Gastrocnemius medialis (tissue), 4 donors: ENCODE data around the gene ASCC1. TPM values are rescaled to one million over a fixed set of nuclear protein-coding genes. Genes with fewer than 3 reads are reported as not detected.

ENCODE experiments used
- ATAC-seq, 2 donors: fragments of 150-250 bp; one replicate each; pipeline ENCODE4 v1.9.1; 2016
- DNase-seq, 2 donors: peaks; one replicate each; pipeline ENCODE4 v3.0.0-alpha.2; 2019
- H3K27ac ChIP-seq, 4 donors: fragments of 200-600 bp; sonication (generic); 1 replicate in 1 of 4; 2 replicates in 3 of 4; pipeline ENCODE4 v1.5.1; 2016 to 2018; ENCODE audit warnings: mild to moderate bottlenecking in 2 of 4, moderate library complexity in 1 of 4
- H3K27me3 ChIP-seq, 3 donors: fragments of 200-600 bp; sonication (generic) in 2 of 3; 1 replicate in 1 of 3; 2 replicates in 2 of 3; pipeline versions ENCODE4 v1.5.1 to v1.6.0; 2016 to 2019; ENCODE audit warnings: mild to moderate bottlenecking in 1 of 3, moderate library complexity in 1 of 3
- H3K36me3 ChIP-seq, 2 donors: fragments of 200-600 bp; sonication (generic) in 1 of 2; one replicate each; pipeline ENCODE4 v1.5.1; 2017 to 2018
- H3K4me1 ChIP-seq, 2 donors: fragments of 200-600 bp; sonication (generic) in 1 of 2; one replicate each; pipeline ENCODE4 v1.5.1; 2016 to 2017; ENCODE audit warnings: mild to moderate bottlenecking in 2 of 2
- H3K4me3 ChIP-seq, 4 donors: fragments of 200-600 bp; sonication (generic) in 3 of 4; 1 replicate in 1 of 4; 2 replicates in 3 of 4; pipeline ENCODE4 v1.5.1; 2016 to 2019; ENCODE audit warnings: mild to moderate bottlenecking in 2 of 4
- H3K9me3 ChIP-seq, 3 donors: fragments of 200-600 bp; sonication (generic) in 2 of 3; 1 replicate in 1 of 3; 2 replicates in 2 of 3; pipeline ENCODE4 v1.5.1; 2016 to 2019
- CTCF ChIP-seq, 5 experiments: fragments of 450-650 bp in 3 of 5; fragments of 200-600 bp in 2 of 5; sonication (generic) in 2 of 5; IDR thresholded peaks in 4 of 5; conservative IDR thresholded peaks in 1 of 5; 1 replicate in 4 of 5; 2 replicates in 1 of 5; pipeline ENCODE4 v1.5.1; 2016 to 2019; ENCODE audit warnings: antibody characterized with exemption in 5 of 5, mild to moderate bottlenecking in 3 of 5, moderate library complexity in 3 of 5
- POLR2A ChIP-seq, 2 donors: fragments of 450-650 bp; IDR thresholded peaks; one replicate each; pipeline ENCODE4 v1.6.1; 2017; ENCODE audit warnings: antibody characterized with exemption in 2 of 2, mild to moderate bottlenecking in 2 of 2, moderate library complexity in 2 of 2
- in situ Hi-C, 4 donors: fragments of 200-750 bp; cut with MboI; loops; one replicate each; pipeline versions ENCODE4 v1.15.0 to v1.8.0; 2017; ENCODE audit warnings: low sequenced_read_pairs in 4 of 4
- intact Hi-C: fragments of 100-400 bp; cut with DNase I; formaldehyde crosslinking; loops from one replicate; pipeline ENCODE4 v1.15.1; 2023; ENCODE audit warnings: low total_unique reads
- total RNA-seq, 4 donors: library from RNA; depleted of rRNA; stranded (reverse); fragments of >200 nt; gene quantifications; one replicate each; pipeline versions ENCODE4 v1.1.0 to v1.2.3, GENCODE V29; 2016

ASCC1 gene
- 10 to 100 TPM; 26.1 to 31.1 (median 29.6) TPM for total RNA-seq

GRCh38 chr10:72215611-72216549 lies at the start of gene ASCC1, which contains the start of gene ANAPC16:
Gene ASCC1 (minus strand): TSS chr10:72216276. CDS start chr10:72213298, 2,978 bp downstream.
Gene ANAPC16 (plus strand): TSS chr10:72216012. CDS start chr10:72223915, 7,903 bp downstream.
- ATAC-seq (peak; percentile 92 to 94), DNase-seq (peak; percentile 83 to 89)
- TF ChIP-seq POLR2A (IDR thresholded peaks at IDR 0.05), result peak; percentile 91 to 96
- TF ChIP-seq CTCF (IDR thresholded peaks at IDR 0.05 in 4 of 5, conservative IDR thresholded peaks at IDR 0.05 in 1 of 5), result no peak
- no peaks in the 10 kb centered on the region for H3K27me3 ChIP-seq
- peaks cover 0 to 14% of the 10 kb centered on the region in 2 donors for H3K36me3 ChIP-seq
- peaks cover 55 to 56% of the 10 kb centered on the region in 2 donors for H3K4me1 ChIP-seq
- intact Hi-C loops, result loop anchor here (2.0 to 10.0 kb wide), 4 partner anchors 57 to 351 kb away; partner anchors contain the start of genes CHST3 and DDIT4
- H3K4me3 ChIP-seq, result peak within 1 kb of the TSS; percentile 72 to 91 (median 81)
- in situ Hi-C loops, result loop anchor here in 3 of 4 donors (5.0 to 25.0 kb wide), 3 partner anchors 106 to 121 kb away; no protein-coding TSS in a partner anchor
- no peaks in the 10 kb centered on the region for H3K9me3 ChIP-seq
- peak within 1 kb of the TSS; percentile 94 to 99 (median 98) for H3K27ac ChIP-seq

- H3K36me3 ChIP-seq, result no peaks in the 10 kb centered on the region
- no peak for DNase-seq
- intact Hi-C loops, result no loop called here
- no peaks in the 10 kb centered on the region for H3K27me3 ChIP-seq
- H3K9me3 ChIP-seq, result no peaks in the 10 kb centered on the region
- in situ Hi-C loops, result no loop called here
- H3K27ac ChIP-seq, result peak overlapping the region in 1 of 4 donors; percentile 20
- ATAC-seq, result no peak
- H3K4me3 ChIP-seq, result no peak overlapping the region
- peaks cover 2 to 14% of the 10 kb centered on the region in 2 donors for H3K4me1 ChIP-seq
- TF ChIP-seq CTCF (IDR thresholded peaks at IDR 0.05 in 4 of 5, conservative IDR thresholded peaks at IDR 0.05 in 1 of 5) (no peak), POLR2A (IDR thresholded peaks at IDR 0.05) (no peak)
Measured at GRCh38 chr10:72265508-72265907, 49.4 kb upstream of the ASCC1 start.

GRCh38 chr10:72264536-72264935 lies 48.5 kb upstream of the ASCC1 start:
- TF ChIP-seq CTCF (IDR thresholded peaks at IDR 0.05 in 4 of 5, conservative IDR thresholded peaks at IDR 0.05 in 1 of 5) (no peak), POLR2A (IDR thresholded peaks at IDR 0.05) (no peak)
- DNase-seq, result no peak
- no peak for ATAC-seq
- intact Hi-C loops (no loop called here), in situ Hi-C loops (no loop called here)
- no peaks in the 10 kb centered on the region for H3K36me3 ChIP-seq
- H3K4me1 ChIP-seq, result peaks cover 12 to 24% of the 10 kb centered on the region in 2 donors
- no peaks in the 10 kb centered on the region for H3K9me3 ChIP-seq
- no peak overlapping the region for H3K4me3 ChIP-seq
- peak overlapping the region in 1 of 4 donors; percentile 15 for H3K27ac ChIP-seq
- H3K27me3 ChIP-seq, result no peaks in the 10 kb centered on the region

- in situ Hi-C loops (no loop called here), intact Hi-C loops (no loop called here)
- Histone ChIP-seq H3K4me3 (no peak overlapping the region), H3K27me3 (no peaks in the 10 kb centered on the region), H3K36me3 (no peaks in the 10 kb centered on the region), H3K4me1 (peaks cover 20 to 32% of the 10 kb centered on the region in 2 donors), H3K9me3 (no peaks in the 10 kb centered on the region), H3K27ac (peak overlapping the region; percentile 38 to 98 (median 58))
- TF ChIP-seq CTCF (IDR thresholded peaks at IDR 0.05 in 4 of 5, conservative IDR thresholded peaks at IDR 0.05 in 1 of 5), result no peak
- TF ChIP-seq POLR2A (IDR thresholded peaks at IDR 0.05), result no peak
- ATAC-seq (peak in 1 of 2 donors; percentile 0), DNase-seq (peak in 1 of 2 donors; percentile 47)
Measured at GRCh38 chr10:72263613-72264241, 47.7 kb upstream of the ASCC1 start.
